Neural crest cell (in vitro differentiated cells): ENCODE measurements around the gene ADTRP. TPM values are rescaled to one million over a fixed set of nuclear protein-coding genes. Genes with fewer than 3 reads are reported as not detected.

Source experiments
- DNase-seq: peaks from one replicate; pipeline ENCODE4 v3.0.0; 2021; ENCODE audit warnings: low read depth, mixed read lengths, low spot score
- H3K27ac Mint-ChIP-seq: one replicate; pipeline ENCODE4 v1.8.0; 2021; ENCODE audit warnings: mild to moderate bottlenecking, mixed read lengths; ENCODE audit not compliant: unreplicated experiment
- H3K27me3 Mint-ChIP-seq: 2 replicates; pipeline ENCODE4 v1.8.0; 2021; ENCODE audit warnings: low read depth, mild to moderate bottlenecking, mixed read lengths
- H3K36me3 Mint-ChIP-seq: 2 replicates; pipeline ENCODE4 v1.8.0; 2021; ENCODE audit warnings: low read depth, mild to moderate bottlenecking, mixed read lengths
- H3K4me1 Mint-ChIP-seq: 2 replicates; pipeline ENCODE4 v1.8.0; 2021; ENCODE audit warnings: mixed read lengths
- H3K4me3 Mint-ChIP-seq: one replicate; pipeline ENCODE4 v1.8.0; 2021; ENCODE audit warnings: mild to moderate bottlenecking, mixed read lengths
- H3K9me3 Mint-ChIP-seq: 2 replicates; pipeline ENCODE4 v1.8.0; 2021; ENCODE audit warnings: mixed read lengths
- CTCF ChIP-seq: fragments of 200-600 bp; sonication (generic); conservative IDR thresholded peaks from 2 replicates; pipeline ENCODE4 v1.5.0; 2021; ENCODE audit warnings: antibody characterized with exemption, mild to moderate bottlenecking
- total RNA-seq: library from RNA; stranded (reverse); gene quantifications from 2 replicates; pipeline ENCODE4 v1.2.1, GENCODE V29; 2021

The ADTRP gene
- total RNA-seq, 1 donor from 2014 or later, result not detected

- no peaks in the 10 kb centered on the region for H3K27me3 Mint-ChIP-seq
- no peaks in the 10 kb centered on the region for H3K4me1 Mint-ChIP-seq
- no peak for DNase-seq
- H3K36me3 Mint-ChIP-seq, result peaks cover 4% of the 10 kb centered on the region
- peaks cover 15% of the 10 kb centered on the region for H3K9me3 Mint-ChIP-seq
- TF ChIP-seq CTCF, result no peak
- no peak overlapping the region for H3K27ac Mint-ChIP-seq
- no peak overlapping the region for H3K4me3 Mint-ChIP-seq
Measured at GRCh38 chr6:11665604-11666326, 112.8 kb downstream of the ADTRP start.

Other genes starting within 250 kb of the ADTRP start
- 19.3 and 20.3 TPM in 2 replicates for gene TMEM170B, start 241.1 kb downstream of the ADTRP start, total RNA-seq
- 21.5 and 24.0 TPM in 2 replicates for gene HIVEP1, start 233.5 kb upstream of the ADTRP start, total RNA-seq